Large intestine (tissue), 3 donors: ENCODE data around the gene RAD9B. TPM values are rescaled to one million over a fixed set of nuclear protein-coding genes. Genes with fewer than 3 reads are reported as not detected.

Experiments used
- DNase-seq, 2 donors: peaks; one replicate each; pipeline versions ENCODE4 v3.0.0 to v3.0.0-alpha.2; 2013
- H3K27ac ChIP-seq: one replicate; pipeline ENCODE4 v1.5.1; 2013; ENCODE audit warnings: low read length
- H3K27me3 ChIP-seq: 2 replicates; pipeline ENCODE4 v1.6.1; 2013; ENCODE audit warnings: low read length; ENCODE audit not compliant: control insufficient read depth, insufficient read depth
- H3K36me3 ChIP-seq: 2 replicates; pipeline ENCODE4 v1.6.1; 2013; ENCODE audit warnings: low read length; ENCODE audit not compliant: control insufficient read depth, insufficient read depth
- H3K4me1 ChIP-seq: one replicate; pipeline ENCODE4 v1.6.1; 2013; ENCODE audit warnings: low read length; ENCODE audit not compliant: control insufficient read depth, insufficient read depth
- H3K4me3 ChIP-seq: one replicate; pipeline ENCODE4 v1.5.1; 2013; ENCODE audit warnings: low read length
- H3K9me3 ChIP-seq: one replicate; pipeline ENCODE4 v1.6.1; 2013; ENCODE audit warnings: mild to moderate bottlenecking, low read depth, low read length, moderate library complexity; ENCODE audit not compliant: control insufficient read depth
- WGBS: methylation state at CpG from one replicate; pipeline ENCODE4 v1.1.5; 2013; ENCODE audit warnings: low lambda C conversion rate; ENCODE audit not compliant: insufficient coverage; 5-methylcytosine and 5-hydroxymethylcytosine counted together
- polyA plus RNA-seq: library from polyadenylated mRNA; unstranded; fragments of 120-200 nt; gene quantifications from one replicate; pipeline ENCODE4 v1.2.1, GENCODE V29; 2013

RAD9B gene
- polyA plus RNA-seq, 1 donor = 0.49 TPM

DNA sequence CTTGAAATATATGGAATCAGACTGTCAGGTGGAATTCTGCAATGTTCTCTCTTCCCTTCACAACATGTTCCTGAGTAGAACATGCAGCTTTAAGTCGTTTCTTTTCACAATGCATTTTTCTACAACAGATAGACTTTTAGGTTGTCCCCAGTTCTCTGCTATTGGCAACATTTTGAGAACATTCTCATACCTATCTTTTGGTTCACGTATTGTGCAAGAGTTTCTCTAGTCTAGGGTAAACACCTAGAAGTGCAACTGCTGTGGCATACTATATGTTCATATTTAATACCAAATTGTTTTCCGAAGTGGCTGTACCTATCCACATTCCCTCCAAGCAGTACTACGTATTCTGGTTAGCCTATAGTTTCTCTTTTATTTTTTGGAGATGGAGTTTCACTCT is 48.9 kb downstream of the RAD9B start:
- Histone ChIP-seq H3K4me1 (no peaks in the 10 kb centered on the region), H3K4me3 (no peak overlapping the region), H3K27ac (no peak overlapping the region), H3K27me3 (no peaks in the 10 kb centered on the region), H3K36me3 (peaks cover 6% of the 10 kb centered on the region), H3K9me3 (no peaks in the 10 kb centered on the region)
- DNase-seq = no peak
- WGBS = no CpG with 5 or more reads among the region's 4 CpGs

Other genes with a start within 250 kb of the RAD9B start
- 144 TPM for gene ATP2A2, start 221.1 kb upstream of the RAD9B start, polyA plus RNA-seq
- gene ANAPC7, start 98.6 kb upstream of the RAD9B start, polyA plus RNA-seq = 57.0 TPM
- gene ARPC3, start 52.0 kb upstream of the RAD9B start, polyA plus RNA-seq = 298 TPM
- 16.2 TPM for gene GPN3, start 34.1 kb upstream of the RAD9B start, polyA plus RNA-seq
- 10.6 TPM for gene FAM216A, start 33.5 kb upstream of the RAD9B start, polyA plus RNA-seq
- gene VPS29, start 220 bp upstream of the RAD9B start, polyA plus RNA-seq = 253 TPM
- 20.5 TPM for gene PPTC7, start 81.0 kb downstream of the RAD9B start, polyA plus RNA-seq
- gene TCTN1, start 111.8 kb downstream of the RAD9B start, polyA plus RNA-seq = 25.2 TPM
- 5.5 TPM for gene HVCN1, start 186.8 kb downstream of the RAD9B start, polyA plus RNA-seq
- 190 TPM for gene PPP1CC, start 240.6 kb downstream of the RAD9B start, polyA plus RNA-seq